ENCODE data around the gene FLOT2. TPM values are rescaled to one million over a fixed set of nuclear protein-coding genes. Genes with fewer than 3 reads are reported as not detected.
A peak's percentile ranks its signal among the peaks of the same experiment; 100 is the strongest.
"Not testable (repeated sequence)": the region's sequence is repeated elsewhere in the genome, so short reads cannot be mapped to it uniquely, and the experiment has no call there.

The FLOT2 gene
- total and polyA plus RNA-seq, 9 donors, result 24.5 to 77.3 (median 75.3) TPM

- DNase-seq, result no peak
- H3K9me3 ChIP-seq (replicated peaks; ENCODE audit: control insufficient read depth, low read depth, low read length), result no peaks in the 10 kb centered on the region
- H3K4me3 ChIP-seq (ENCODE audit: low read length), result no peak overlapping the region
- H3K36me3 ChIP-seq (ENCODE audit: control insufficient read depth, insufficient read depth, low read length), result peaks cover 61% of the 10 kb centered on the region
- no peak overlapping the region for H3K27ac ChIP-seq (ENCODE audit: low read length)
- WGBS (ENCODE audit: insufficient coverage), result 24% methylated on average over 3 of the region's 7 CpGs
- H3K4me1 ChIP-seq (ENCODE audit: control insufficient read depth, insufficient read depth, low read length), result peaks cover 18% of the 10 kb centered on the region
- no peaks in the 10 kb centered on the region for H3K27me3 ChIP-seq (ENCODE audit: control insufficient read depth, insufficient read depth, low read length)
Observed at GRCh38 chr17:28906706-28907438, 9.3 kb upstream of the FLOT2 start.

DNA sequence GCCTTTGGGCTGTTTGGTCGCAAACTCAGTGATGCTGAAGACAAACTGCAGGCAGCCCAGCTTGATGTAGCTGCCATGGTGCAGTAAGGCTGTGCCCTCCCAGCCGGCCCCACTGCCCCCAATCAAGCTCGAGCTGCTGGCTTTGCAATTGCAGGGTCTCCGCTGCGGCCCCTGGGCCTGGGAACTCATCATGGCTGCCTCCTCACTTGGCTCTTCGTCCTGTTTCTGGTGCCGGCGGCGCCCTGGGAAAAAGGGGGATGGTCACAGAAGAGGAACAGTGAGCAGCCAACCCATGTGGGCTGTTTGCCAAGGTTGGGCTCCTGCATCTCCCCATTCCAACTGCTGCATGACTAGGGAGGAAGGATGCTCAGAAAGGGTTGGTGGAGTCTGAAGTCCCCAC, 8.7 kb upstream of the FLOT2 start:
- Histone ChIP-seq H3K4me3 (ENCODE audit: low read length) (no peak overlapping the region), H3K27ac (ENCODE audit: low read length) (no peak overlapping the region), H3K36me3 (ENCODE audit: control insufficient read depth, insufficient read depth, low read length) (peaks cover 55% of the 10 kb centered on the region), H3K4me1 (ENCODE audit: control insufficient read depth, insufficient read depth, low read length) (peaks cover 19% of the 10 kb centered on the region), H3K27me3 (ENCODE audit: control insufficient read depth, insufficient read depth, low read length) (no peaks in the 10 kb centered on the region), H3K9me3 (replicated peaks; ENCODE audit: control insufficient read depth, low read depth, low read length) (no peaks in the 10 kb centered on the region)
- WGBS (ENCODE audit: insufficient coverage), result 74% methylated on average over 7 of the region's 9 CpGs
- DNase-seq, result no peak

- DNase-seq, result no peak
- Histone ChIP-seq H3K9me3 (replicated peaks; ENCODE audit: control insufficient read depth, low read depth, low read length) (no peaks in the 10 kb centered on the region), H3K27me3 (ENCODE audit: control insufficient read depth, insufficient read depth, low read length) (no peaks in the 10 kb centered on the region), H3K4me3 (ENCODE audit: low read length) (no peak overlapping the region), H3K27ac (ENCODE audit: low read length) (no peak overlapping the region), H3K36me3 (ENCODE audit: control insufficient read depth, insufficient read depth, low read length) (peaks cover 40% of the 10 kb centered on the region), H3K4me1 (ENCODE audit: control insufficient read depth, insufficient read depth, low read length) (peaks cover 19% of the 10 kb centered on the region)
- 53% methylated on average over 2 of the region's 4 CpGs for WGBS (ENCODE audit: insufficient coverage)
Observed at GRCh38 chr17:28904800-28905199, 7.3 kb upstream of the FLOT2 start.

GRCh38 chr17:28903546-28903841, 6.0 kb upstream of the FLOT2 start:
- H3K4me1 ChIP-seq (ENCODE audit: control insufficient read depth, insufficient read depth, low read length), result peaks cover 14% of the 10 kb centered on the region
- not testable (repeated sequence) for DNase-seq

DNA sequence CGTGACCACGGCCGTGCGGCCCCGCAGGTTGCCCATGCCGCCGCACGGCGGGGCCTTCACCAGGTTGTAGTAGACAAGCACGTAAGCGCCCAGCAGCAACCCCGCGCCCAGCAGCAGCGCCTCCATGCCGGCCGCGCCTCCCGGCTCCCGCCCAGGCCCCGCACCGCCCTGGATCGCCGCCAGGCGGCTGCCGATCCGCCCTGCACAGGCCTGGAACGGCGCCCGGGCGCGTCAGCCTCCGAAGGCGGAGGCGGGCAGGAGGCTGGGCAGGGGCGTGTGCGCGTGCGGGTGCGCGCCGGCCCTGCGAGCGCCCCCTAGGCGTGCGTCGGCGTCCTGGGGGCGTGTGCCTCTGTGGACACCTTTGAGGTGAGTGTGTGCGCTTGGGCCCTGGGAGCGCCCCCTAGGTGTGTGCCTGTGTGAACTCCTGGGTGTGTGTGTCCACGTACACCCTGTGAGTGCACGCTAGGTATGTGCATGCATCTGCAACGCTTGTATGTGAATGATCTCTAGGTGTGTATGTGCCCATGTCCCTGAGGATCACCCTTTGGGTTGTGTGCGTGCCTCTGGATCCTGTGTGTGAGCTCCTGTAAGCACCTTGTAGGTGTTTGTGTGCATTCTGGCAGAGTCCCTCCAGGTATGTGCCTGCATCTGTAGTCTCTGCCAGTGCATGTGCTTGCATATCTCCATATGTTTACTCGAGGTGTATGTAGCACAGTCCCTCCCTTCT, 5.4 kb upstream of the FLOT2 start, which contains the start of gene DHRS13:
DHRS13 (minus strand) TSS at position 261 of the 727 bp plus-strand sequence; CDS start at position 126, 135 bp downstream.
- Histone ChIP-seq H3K36me3 (ENCODE audit: control insufficient read depth, insufficient read depth, low read length) (peaks cover 22% of the 10 kb centered on the region), H3K4me3 (ENCODE audit: low read length) (peak within 1 kb of the TSS; percentile 55), H3K4me1 (ENCODE audit: control insufficient read depth, insufficient read depth, low read length) (peaks cover 13% of the 10 kb centered on the region), H3K9me3 (replicated peaks; ENCODE audit: control insufficient read depth, low read depth, low read length) (no peaks in the 10 kb centered on the region), H3K27ac (ENCODE audit: low read length) (peak within 1 kb of the TSS; percentile 80), H3K27me3 (ENCODE audit: control insufficient read depth, insufficient read depth, low read length) (no peaks in the 10 kb centered on the region)
- peak; percentile 91 for DNase-seq
- under 1% methylated on average over 54 of the region's 55 CpGs for WGBS (ENCODE audit: insufficient coverage)

More at GRCh38 chr17:28903546-28903841, 6.0 kb upstream of the FLOT2 start:
- not testable (repeated sequence) for H3K27ac ChIP-seq (ENCODE audit: low read length); H3K27me3 ChIP-seq (ENCODE audit: control insufficient read depth, insufficient read depth, low read length); H3K4me3 ChIP-seq (ENCODE audit: low read length); H3K9me3 ChIP-seq (replicated peaks; ENCODE audit: control insufficient read depth, low read depth, low read length)
- 65% methylated on average over 2 of the region's 5 CpGs for WGBS (ENCODE audit: insufficient coverage)
- peaks cover 27% of the 10 kb centered on the region for H3K36me3 ChIP-seq (ENCODE audit: control insufficient read depth, insufficient read depth, low read length)

DNA sequence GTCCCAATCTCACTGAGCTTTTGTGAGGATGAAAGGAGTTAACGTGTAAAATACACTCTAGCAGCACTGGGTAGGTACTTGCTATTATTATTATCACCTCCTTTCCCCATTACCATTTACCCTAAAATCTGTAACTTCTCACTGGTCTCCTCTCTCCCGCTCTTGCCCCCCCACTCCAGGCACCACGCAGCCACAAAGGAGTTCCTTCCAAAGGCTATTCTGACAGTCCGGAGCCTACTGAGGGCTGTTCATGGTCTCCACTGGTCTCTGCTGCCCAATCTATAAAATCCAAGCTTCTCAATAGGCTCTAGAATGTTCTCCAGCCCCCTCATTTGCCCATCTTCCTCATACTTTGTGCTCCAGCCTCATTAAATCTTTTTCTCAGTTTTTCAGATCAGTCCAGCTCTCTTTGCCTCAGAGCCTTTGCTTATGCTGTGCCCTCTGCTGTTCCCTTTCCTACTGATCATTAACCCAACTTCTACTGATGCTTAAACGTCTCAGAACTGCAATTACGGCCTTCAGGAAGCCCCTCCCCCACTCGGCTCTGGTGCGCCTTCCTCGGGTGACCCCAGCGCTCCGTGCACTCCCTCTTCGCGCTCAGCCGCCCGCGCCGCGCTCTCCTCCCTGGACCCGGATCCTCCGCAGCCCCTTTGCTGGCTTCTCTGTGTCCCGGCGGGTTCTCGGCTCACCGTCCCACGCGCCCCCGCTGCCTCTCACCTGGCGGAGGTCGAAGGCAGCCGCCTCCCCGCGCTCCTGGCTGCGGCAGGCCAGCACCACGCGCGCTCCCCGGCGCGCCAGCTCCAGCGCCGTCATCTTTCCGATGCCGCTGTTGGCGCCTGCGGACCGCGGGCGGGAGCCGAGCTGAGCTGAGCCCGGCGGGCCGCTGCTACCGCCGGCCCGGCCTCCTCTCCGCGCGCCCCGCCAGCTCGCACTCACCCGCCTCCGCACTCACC, 4.6 kb upstream of the FLOT2 start:
- Histone ChIP-seq H3K36me3 (ENCODE audit: control insufficient read depth, insufficient read depth, low read length) (peaks cover 14% of the 10 kb centered on the region), H3K9me3 (replicated peaks; ENCODE audit: control insufficient read depth, low read depth, low read length) (no peaks in the 10 kb centered on the region), H3K4me3 (ENCODE audit: low read length) (peak overlapping the region; percentile 55), H3K4me1 (ENCODE audit: control insufficient read depth, insufficient read depth, low read length) (peaks cover 16% of the 10 kb centered on the region), H3K27ac (ENCODE audit: low read length) (peak overlapping the region; percentile 80), H3K27me3 (ENCODE audit: control insufficient read depth, insufficient read depth, low read length) (no peaks in the 10 kb centered on the region)
- WGBS (ENCODE audit: insufficient coverage), result 2% methylated on average over 61 of the region's 62 CpGs
- no peak for DNase-seq

GRCh38 chr17:28900986-28901726, 3.6 kb upstream of the FLOT2 start:
- no peak overlapping the region for H3K4me3 ChIP-seq (ENCODE audit: low read length)
- 95% methylated on average over 23 of the region's 24 CpGs for WGBS (ENCODE audit: insufficient coverage)
- H3K9me3 ChIP-seq (replicated peaks; ENCODE audit: control insufficient read depth, low read depth, low read length), result no peaks in the 10 kb centered on the region
- H3K36me3 ChIP-seq (ENCODE audit: control insufficient read depth, insufficient read depth, low read length), result peaks cover 4% of the 10 kb centered on the region
- no peaks in the 10 kb centered on the region for H3K27me3 ChIP-seq (ENCODE audit: control insufficient read depth, insufficient read depth, low read length)
- H3K27ac ChIP-seq (ENCODE audit: low read length), result no peak overlapping the region
- DNase-seq, result no peak
- peaks cover 21% of the 10 kb centered on the region for H3K4me1 ChIP-seq (ENCODE audit: control insufficient read depth, insufficient read depth, low read length)

GRCh38 chr17:28899212-28899815, 1.8 kb upstream of the FLOT2 start:
- Histone ChIP-seq H3K4me3 (ENCODE audit: low read length) (no peak overlapping the region), H3K4me1 (ENCODE audit: control insufficient read depth, insufficient read depth, low read length) (peaks cover 26% of the 10 kb centered on the region), H3K36me3 (ENCODE audit: control insufficient read depth, insufficient read depth, low read length) (no peaks in the 10 kb centered on the region), H3K27me3 (ENCODE audit: control insufficient read depth, insufficient read depth, low read length) (no peaks in the 10 kb centered on the region), H3K27ac (ENCODE audit: low read length) (no peak overlapping the region), H3K9me3 (replicated peaks; ENCODE audit: control insufficient read depth, low read depth, low read length) (no peaks in the 10 kb centered on the region)
- WGBS (ENCODE audit: insufficient coverage), result no CpG with 5 or more reads among the region's 5 CpGs
- no peak for DNase-seq

- DNase-seq, result no peak
- no peak overlapping the region for H3K4me3 ChIP-seq (ENCODE audit: low read length)
- H3K4me1 ChIP-seq (ENCODE audit: control insufficient read depth, insufficient read depth, low read length), result peaks cover 26% of the 10 kb centered on the region
- no peak overlapping the region for H3K27ac ChIP-seq (ENCODE audit: low read length)
- H3K36me3 ChIP-seq (ENCODE audit: control insufficient read depth, insufficient read depth, low read length), result no peaks in the 10 kb centered on the region
- H3K9me3 ChIP-seq (replicated peaks; ENCODE audit: control insufficient read depth, low read depth, low read length), result no peaks in the 10 kb centered on the region
- WGBS (ENCODE audit: insufficient coverage), result 83% methylated on average over 12 of the region's 12 CpGs
- no peaks in the 10 kb centered on the region for H3K27me3 ChIP-seq (ENCODE audit: control insufficient read depth, insufficient read depth, low read length)
Observed at GRCh38 chr17:28898527-28898955, 1.0 kb upstream of the FLOT2 start.

All from muscle of leg (tissue), 11 donors.